Psoas muscle (tissue), 8 donors: Measurements from ENCODE around the gene PHLDB2. TPM values are rescaled to one million over a fixed set of nuclear protein-coding genes. Genes with fewer than 3 reads are reported as not detected.

Experiments used
- ATAC-seq, 4 donors: fragments of 200-7000 bp; cut with Tn5 transposase; one replicate each; pipeline ENCODE4 v1.9.1; 2020; ENCODE audit warnings: moderate library complexity in 3 of 4, mild to moderate bottlenecking in 2 of 4
- DNase-seq, 2 donors: peaks; one replicate each; pipeline ENCODE4 v3.0.0-alpha.2; 2020
- H3K27ac ChIP-seq: fragments of 200-600 bp; one replicate; pipeline ENCODE4 v1.8.0; 2022
- H3K27me3 ChIP-seq, 3 donors: fragments of 200-600 bp in 1 of 3; one replicate each; pipeline versions ENCODE4 v1.6.1 to v1.8.0; 2013 to 2022; ENCODE audit warnings: low read length in 2 of 3, mild to moderate bottlenecking in 2 of 3, moderate library complexity in 1 of 3; ENCODE audit not compliant: insufficient read depth in 3 of 3
- H3K36me3 ChIP-seq, 2 donors: fragments of 200-600 bp in 1 of 2; one replicate each; pipeline versions ENCODE4 v1.6.1 to v1.8.0; 2013 to 2022; ENCODE audit warnings: low read depth in 1 of 2, mild to moderate bottlenecking in 1 of 2, moderate library complexity in 1 of 2; ENCODE audit not compliant: insufficient read depth in 1 of 2
- H3K4me1 ChIP-seq: fragments of 200-600 bp; one replicate; pipeline ENCODE4 v1.8.0; 2022
- H3K4me3 ChIP-seq: fragments of 200-600 bp; one replicate; pipeline ENCODE4 v1.8.0; 2022; ENCODE audit warnings: mild to moderate bottlenecking
- H3K9me3 ChIP-seq: fragments of 200-600 bp; one replicate; pipeline ENCODE4 v1.8.0; 2022
- CTCF ChIP-seq: fragments of 200-600 bp; IDR thresholded peaks from one replicate; pipeline ENCODE4 v1.8.0; 2022; ENCODE audit warnings: antibody characterized with exemption
- WGBS, 3 donors: extraction: QIAGEN DNeasy Blood & Tissue Kit; methylation state at CpG; one replicate each; pipeline versions ENCODE4 v1.1.6 to v1.1.7; 2013; 5-methylcytosine and 5-hydroxymethylcytosine counted together
- intact Hi-C, 2 donors: fragments of 100-400 bp; cut with DNase I; formaldehyde crosslinking; loops; one replicate each; pipeline versions ENCODE4 v1.11.0 to v1.14.2; 2022
- polyA plus RNA-seq, 3 donors: library from polyadenylated mRNA; stranded (reverse); fragments of 200-250 nt; gene quantifications; one replicate each; pipeline ENCODE4 v1.2.3, GENCODE V29; 2013
- total RNA-seq, 4 donors: library from RNA; stranded (reverse); fragmentation: NEBNext Ultra II Directional in 2 of 4; extraction: Animal tissue kit (Norgen Biotek cat#: 25700) in 2 of 4; gene quantifications; one replicate each; pipeline versions ENCODE4 v1.2.1 to v1.2.4, GENCODE V29; 2021 to 2023
- donor health status: healthy with polysubstance abuse.
- donor health status: DM: no; HTN: no; CAD: no; lungs with moderate emphysema.
- donor health status: Bipolar disorder and iron deficiency.
- donor health status: healthy.
- donor health status: DM: yes; HTN: yes; CAD: no.
- donor health status: DM: no; HTN: no; CAD: no.
- donor health status: DM: no; HTN: no; CAD: no.
- donor health status: DM: yes; HTN: yes; CAD: no.

PHLDB2 gene
- total and polyA plus RNA-seq, 7 donors: 2.9 to 8.5 (median 5.6) TPM

DNA sequence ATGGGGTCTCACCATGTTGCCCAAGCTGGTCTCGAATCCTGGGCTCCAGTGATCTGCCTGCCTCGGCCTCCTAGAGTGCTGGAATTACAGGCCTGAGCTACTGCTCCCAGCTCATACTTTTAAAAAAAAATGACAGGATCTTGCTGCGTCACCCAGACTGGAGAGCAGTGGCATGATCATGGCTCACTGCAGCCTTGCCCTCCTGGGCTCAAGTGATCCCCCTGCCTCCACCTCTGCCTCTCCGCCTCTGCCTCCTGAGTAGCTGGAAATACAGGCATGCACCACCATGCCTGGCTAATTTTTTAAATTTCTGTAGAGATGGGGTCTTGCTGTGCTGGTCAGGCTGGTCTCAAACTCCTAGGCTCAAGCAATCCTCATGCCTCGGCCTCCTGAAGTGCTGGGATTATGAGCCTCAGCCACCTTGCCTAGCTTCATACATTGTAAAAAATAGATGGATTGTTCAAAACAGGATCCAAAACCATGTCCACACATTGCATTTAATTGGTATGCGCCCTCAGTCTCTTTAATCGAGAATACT is 8.9 kb downstream of the PHLDB2 start:
- ATAC-seq (no peak), DNase-seq (no peak)
- 85 to 94% (median 90%) methylated on average over 7 of the region's 7 CpGs for WGBS, 3 donors
- TF ChIP-seq CTCF: no peak
- H3K4me1 ChIP-seq: no peaks in the 10 kb centered on the region
- intact Hi-C loops: no loop called here
- no peaks in the 10 kb centered on the region for H3K9me3 ChIP-seq
- no peaks in the 10 kb centered on the region for H3K36me3 ChIP-seq
- H3K4me3 ChIP-seq: no peak overlapping the region
- no peak overlapping the region for H3K27ac ChIP-seq
- no peaks in the 10 kb centered on the region for H3K27me3 ChIP-seq

GRCh38 chr3:111870620-111871019 is 11.6 kb downstream of the PHLDB2 start:
- H3K4me1 ChIP-seq: no peaks in the 10 kb centered on the region
- no peaks in the 10 kb centered on the region for H3K27me3 ChIP-seq
- H3K4me3 ChIP-seq: no peak overlapping the region
- no peak for TF ChIP-seq CTCF
- no peak for ATAC-seq
- H3K27ac ChIP-seq: no peak overlapping the region
- H3K36me3 ChIP-seq: no peaks in the 10 kb centered on the region
- DNase-seq: no peak
- intact Hi-C loops: no loop called here
- 89 to 96% (median 91%) methylated on average over 3 of the region's 3 CpGs for WGBS, 3 donors
- H3K9me3 ChIP-seq: no peaks in the 10 kb centered on the region

DNA sequence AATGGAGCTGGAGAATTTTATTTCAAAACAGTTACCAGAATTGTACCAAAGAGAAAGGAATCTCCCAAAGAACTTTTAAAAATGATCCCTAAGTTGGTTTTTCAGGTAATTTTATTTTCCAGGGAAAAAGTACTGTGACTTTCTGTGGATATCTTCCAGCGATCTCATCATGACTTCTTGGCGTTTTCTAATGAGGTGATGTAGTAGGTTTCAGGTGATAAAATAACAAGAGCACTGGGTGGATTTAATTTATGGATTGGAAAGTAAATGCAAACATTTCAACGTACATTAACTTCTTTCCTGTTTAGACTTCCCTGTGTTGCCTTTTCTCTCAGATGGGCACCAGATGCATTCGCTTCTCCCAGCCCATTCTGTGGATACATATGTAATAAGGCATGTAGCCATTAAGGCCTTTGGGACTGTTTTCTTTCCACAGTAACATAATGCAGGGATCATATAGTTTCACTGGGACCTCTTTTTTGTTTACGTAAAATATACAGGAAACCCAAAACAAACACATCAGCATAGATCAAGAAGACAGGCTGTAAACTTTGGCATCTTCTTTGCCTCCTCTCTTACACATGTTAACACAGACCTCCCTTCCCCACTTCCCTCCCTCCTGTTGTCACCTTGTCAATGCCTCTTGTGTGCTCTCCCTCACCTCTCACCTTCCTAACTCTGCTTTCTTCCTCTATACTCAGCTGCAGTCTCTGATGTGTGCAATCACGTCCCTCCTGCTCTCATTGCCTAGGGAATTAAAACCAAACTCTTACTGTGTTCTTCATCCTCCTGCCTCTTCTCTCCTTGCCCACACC is 13.0 kb downstream of the PHLDB2 start:
- Histone ChIP-seq H3K4me3 (no peak overlapping the region), H3K36me3 (no peaks in the 10 kb centered on the region), H3K27me3 (no peaks in the 10 kb centered on the region), H3K9me3 (no peaks in the 10 kb centered on the region), H3K4me1 (no peaks in the 10 kb centered on the region), H3K27ac (no peak overlapping the region)
- 85 to 88% (median 86%) methylated on average over 6 of the region's 6 CpGs for WGBS, 3 donors
- TF ChIP-seq CTCF: no peak
- no peak for ATAC-seq
- DNase-seq: no peak
- intact Hi-C loops: loop anchor here in 1 of 2 donors (1.0 kb wide), 1 partner anchor 22 kb away; no protein-coding TSS in a partner anchor

DNA sequence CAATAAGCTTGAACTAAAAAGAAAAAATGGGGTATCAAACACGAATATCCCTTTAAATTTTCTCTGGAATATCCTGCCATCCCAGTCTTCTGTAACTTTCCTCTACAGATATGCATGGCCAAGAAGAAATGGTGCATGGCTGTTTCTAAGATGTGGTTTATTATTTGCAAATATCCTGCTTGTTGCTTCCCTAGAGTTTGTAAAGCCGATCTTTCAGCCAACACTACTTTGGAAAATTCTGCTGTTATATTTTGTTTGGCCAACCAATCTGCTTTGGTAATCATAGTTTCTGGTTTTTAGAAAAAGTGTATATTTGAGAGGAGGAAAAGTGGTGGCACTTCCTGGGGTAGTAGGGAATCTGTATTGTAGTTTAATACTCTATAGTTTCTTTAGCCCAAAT is 13.9 kb downstream of the PHLDB2 start:
- no peak overlapping the region for H3K4me3 ChIP-seq
- intact Hi-C loops: loop anchor here in 1 of 2 donors (1.0 kb wide), 1 partner anchor 23 kb away; no protein-coding TSS in a partner anchor
- DNase-seq (no peak), ATAC-seq (no peak)
- TF ChIP-seq CTCF: no peak
- no peaks in the 10 kb centered on the region for H3K27me3 ChIP-seq
- no peaks in the 10 kb centered on the region for H3K36me3 ChIP-seq
- no peaks in the 10 kb centered on the region for H3K9me3 ChIP-seq
- no peaks in the 10 kb centered on the region for H3K4me1 ChIP-seq
- no peak overlapping the region for H3K27ac ChIP-seq
- 38 to 53% (median 42%) methylated on average over 2 of the region's 2 CpGs for WGBS, 3 donors
